Heart left ventricle (tissue), 13 donors: Measurements from ENCODE around the gene UGT1A5.

Source experiments
- POLR2A ChIP-seq, 2 donors: fragments of 450-650 bp; IDR thresholded peaks; one replicate each; pipeline ENCODE4 v1.6.1; 2017; ENCODE audit warnings: antibody characterized with exemption in 2 of 2, mild to moderate bottlenecking in 2 of 2, moderate library complexity in 2 of 2
- TF ChIP-seq, protein P1 (sequence below), 12 donors: fragments of 200-600 bp; sonication (generic) in 4 of 12; IDR thresholded peaks; one replicate each; pipeline versions ENCODE4 v1.5.0 to v1.8.0; 2018 to 2022; ENCODE audit warnings: antibody characterized with exemption in 12 of 12, mild to moderate bottlenecking in 5 of 12
- donor health status: ischemic (EF 13 %, LVEDD 7.1; RV severe dilation, severe dysfunction).
- donor health status: DM: no; HTN: yes; CAD: no.
- donor health status: DM: no; HTN: no; CAD: no.
- donor health status: ischemic (EF 25% LVEDD 6.9; RV normal size, moderate dysfunction).
- donor health status: ischemic (EF 25% LVEDD 5.7; RV mildly dilated, moderate dysfunction).
- donor health status: ischemic (EF 35%, LVEDD 5.7; RV mildly dilated, moderate dysfunction).
- donor health status: nonischemic (EF 11% LVEDD 7.7; RV severe dilation, severe dysfunction).
- donor health status: DM: yes; HTN: yes; CAD: no.
- donor health status: PGD.
- donor health status: ischemic (EF 29% LVEDD 5.4; RV normal size, mild dysfunction).
- donor health status: nonischemic (EF 23%, LVEDD 6.1; RV moderate dilation, normal function).

DNA sequence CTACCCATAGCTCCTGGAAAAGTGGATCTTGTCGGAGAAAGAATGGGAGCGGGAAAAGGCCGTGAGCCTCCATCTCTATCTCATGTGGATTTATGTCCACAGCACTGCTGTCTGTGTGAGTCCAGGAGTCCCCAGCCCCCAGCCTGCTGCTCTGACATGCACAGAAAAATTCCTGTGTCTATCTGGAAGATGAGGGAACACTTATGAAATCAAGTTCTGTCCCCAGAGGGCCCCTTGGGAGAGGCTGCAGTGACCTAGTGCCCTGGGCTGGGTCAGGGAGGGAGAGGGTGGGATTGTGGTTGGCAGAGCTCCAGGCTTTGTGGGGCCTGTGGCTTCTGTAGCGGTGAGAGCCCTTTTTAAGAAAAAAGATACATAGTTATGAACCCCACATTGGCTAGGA is 104.1 kb downstream of the UGT1A5 start:
- TF ChIP-seq POLR2A (IDR thresholded peaks at IDR 0.05) = no peak
- TF ChIP-seq, protein P1, sequence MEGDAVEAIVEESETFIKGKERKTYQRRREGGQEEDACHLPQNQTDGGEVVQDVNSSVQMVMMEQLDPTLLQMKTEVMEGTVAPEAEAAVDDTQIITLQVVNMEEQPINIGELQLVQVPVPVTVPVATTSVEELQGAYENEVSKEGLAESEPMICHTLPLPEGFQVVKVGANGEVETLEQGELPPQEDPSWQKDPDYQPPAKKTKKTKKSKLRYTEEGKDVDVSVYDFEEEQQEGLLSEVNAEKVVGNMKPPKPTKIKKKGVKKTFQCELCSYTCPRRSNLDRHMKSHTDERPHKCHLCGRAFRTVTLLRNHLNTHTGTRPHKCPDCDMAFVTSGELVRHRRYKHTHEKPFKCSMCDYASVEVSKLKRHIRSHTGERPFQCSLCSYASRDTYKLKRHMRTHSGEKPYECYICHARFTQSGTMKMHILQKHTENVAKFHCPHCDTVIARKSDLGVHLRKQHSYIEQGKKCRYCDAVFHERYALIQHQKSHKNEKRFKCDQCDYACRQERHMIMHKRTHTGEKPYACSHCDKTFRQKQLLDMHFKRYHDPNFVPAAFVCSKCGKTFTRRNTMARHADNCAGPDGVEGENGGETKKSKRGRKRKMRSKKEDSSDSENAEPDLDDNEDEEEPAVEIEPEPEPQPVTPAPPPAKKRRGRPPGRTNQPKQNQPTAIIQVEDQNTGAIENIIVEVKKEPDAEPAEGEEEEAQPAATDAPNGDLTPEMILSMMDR (IDR thresholded peaks at IDR 0.05) = no peak
